HepG2 (cell line): ENCODE results near the gene ADAMTSL3. TPM values are rescaled to one million over a fixed set of nuclear protein-coding genes. Genes with fewer than 3 reads are reported as not detected.

Source experiments
- ATAC-seq: fragments of 200-7000 bp; cut with Tn5 transposase; 3 replicates; pipeline ENCODE4 v1.9.1; 2020; ENCODE audit warnings: mild to moderate bottlenecking, moderate library complexity
- BruUV-seq: library from RNA; stranded (reverse); fragments of 400-500 nt; replicated peaks from 2 replicates; lab custom pipeline; 2021; lab: Mats Ljungman, UMichigan
- CTCF ChIA-PET: fragments of 300-600 bp; formaldehyde crosslinking; extraction: SDS; loops from one replicate; lab custom pipeline; 2021; ENCODE audit warnings: low total read pairs, inconsistent platforms, low intra/inter-chr PET ratio; lab: Yijun Ruan, JAX
- POLR2A ChIA-PET: fragments of 350-600 bp; sonication (Branson Sonifier 250); formaldehyde crosslinking; loops from one replicate; lab custom pipeline; 2020; ENCODE audit warnings: antibody characterized with exemption, inconsistent platforms; lab: Yijun Ruan, JAX
- DNase-seq: peaks from one replicate; pipeline ENCODE4 v3.0.0-alpha.2; 2015; ENCODE audit warnings: low spot score
- FAIRE-seq: peaks from 3 replicates; lab custom pipeline; 2011; peaks lifted over from hg19 to GRCh38; lab: Jason Lieb, UNC
- H2AFZ ChIP-seq: one replicate; pipeline ENCODE4 v1.6.1; 2011; ENCODE audit warnings: low read length, inconsistent platforms
- H3K27ac ChIP-seq: fragments of 300-600 bp; 3 replicates; pipeline ENCODE4 v1.8.0; 2011; ENCODE audit warnings: mixed run types, mild to moderate bottlenecking, mixed read lengths, low read length, inconsistent platforms; ENCODE audit not compliant: insufficient read depth; ENCODE audit errors: extremely low read length
- H3K27me3 ChIP-seq, 2 experiments: fragments of 200-600 bp in 1 of 2; 2 replicates in 1 of 2; 3 replicates in 1 of 2; pipeline versions ENCODE4 v1.6.0 to v1.8.0; 2011; ENCODE audit warnings: low read length in 2 of 2, mild to moderate bottlenecking in 2 of 2, moderate library complexity in 2 of 2, inconsistent platforms in 1 of 2; ENCODE audit not compliant: insufficient read depth in 2 of 2, control insufficient read depth in 1 of 2
- H3K36me3 ChIP-seq, 2 experiments: fragments of 200-600 bp in 1 of 2; replicated peaks in 1 of 2; 2 replicates in 1 of 2; 3 replicates in 1 of 2; pipeline versions ENCODE4 v1.5.1 to v1.8.0; 2011; ENCODE audit warnings: low read length in 2 of 2, inconsistent platforms in 1 of 2; ENCODE audit not compliant: insufficient read depth in 2 of 2, control insufficient read depth in 1 of 2
- H3K4me1 ChIP-seq: 2 replicates; pipeline ENCODE4 v1.5.1; 2012; ENCODE audit warnings: low read length, inconsistent platforms; ENCODE audit not compliant: insufficient read depth
- H3K4me2 ChIP-seq: 2 replicates; pipeline ENCODE4 v1.6.0; 2011; ENCODE audit warnings: low read depth, low read length, inconsistent platforms
- H3K4me3 ChIP-seq, 3 experiments: fragments of 200-600 bp in 1 of 3; sonication (generic), shearing (Covaris generic) in 1 of 3; replicated peaks in 1 of 3; 2 replicates each; pipeline ENCODE4 v1.5.1; 2011 to 2016; ENCODE audit warnings: low read length in 3 of 3, inconsistent platforms in 2 of 3, low read depth in 2 of 3, mild to moderate bottlenecking in 2 of 3, control low read depth in 1 of 3, mixed read lengths in 1 of 3; ENCODE audit not compliant: insufficient read depth in 1 of 3
- H3K79me2 ChIP-seq: one replicate; pipeline ENCODE4 v1.6.1; 2011; ENCODE audit warnings: low read length, inconsistent platforms; ENCODE audit not compliant: insufficient read depth
- H3K9ac ChIP-seq: 2 replicates; pipeline ENCODE4 v1.6.0; 2011; ENCODE audit warnings: mild to moderate bottlenecking, low read depth, low read length, inconsistent platforms; ENCODE audit not compliant: insufficient read depth
- H3K9me3 ChIP-seq: 2 replicates; pipeline ENCODE4 v1.5.1; 2012; ENCODE audit warnings: mild to moderate bottlenecking, low read length
- H4K20me1 ChIP-seq: 2 replicates; pipeline ENCODE4 v1.6.0; 2011; ENCODE audit warnings: inconsistent platforms, mild to moderate bottlenecking, low read length, moderate library complexity; ENCODE audit not compliant: insufficient read depth
- CHD4 ChIP-seq: fragments of 200-600 bp; sonication (generic); IDR thresholded peaks from 2 replicates; pipeline ENCODE4 v1.7.0; 2017; ENCODE audit warnings: mild to moderate bottlenecking, low read length, borderline replicate concordance
- DMAP1 ChIP-seq: IDR thresholded peaks from 2 replicates; pipeline ENCODE4 v1.6.1; 2016
- MNT ChIP-seq: fragments of 450-650 bp; IDR thresholded peaks from 2 replicates; pipeline ENCODE4 v1.6.1; 2016
- PHF21A ChIP-seq: sonication (generic); formaldehyde crosslinking; IDR thresholded peaks from 2 replicates; pipeline ENCODE4 v1.5.0; 2020; ENCODE audit warnings: mild to moderate bottlenecking, missing genetic modification reagents
- STAT5B ChIP-seq: sonication (generic); formaldehyde crosslinking; IDR thresholded peaks from 2 replicates; pipeline ENCODE4 v1.4.0; 2020; ENCODE audit warnings: missing genetic modification reagents
- TGIF2 ChIP-seq: IDR thresholded peaks from 2 replicates; pipeline ENCODE4 v1.6.1; 2016; ENCODE audit warnings: control low read depth, missing compliant biosample characterization
- ZFP36 ChIP-seq: fragments of 150-350 bp; IDR thresholded peaks from 2 replicates; pipeline ENCODE4 v1.6.1; 2018; ENCODE audit warnings: borderline replicate concordance, low read length, low read depth; ENCODE audit not compliant: partially characterized antibody
- ZNF337 ChIP-seq: sonication (generic); formaldehyde crosslinking; IDR thresholded peaks from 2 replicates; pipeline ENCODE4 v1.5.1; 2020; ENCODE audit warnings: missing genetic modification reagents, low read depth, mild to moderate bottlenecking, borderline replicate concordance
- ZNF619 ChIP-seq: sonication (generic); formaldehyde crosslinking; IDR thresholded peaks from 2 replicates; pipeline ENCODE4 v1.4.0; 2020; ENCODE audit warnings: mild to moderate bottlenecking, missing genetic modification reagents
- WGBS: methylation state at CpG from one replicate; pipeline ENCODE4 v1.1.6; 2017; ENCODE audit warnings: low lambda C conversion rate; 5-methylcytosine and 5-hydroxymethylcytosine counted together
- in situ Hi-C: cut with HindIII; loops from 2 replicates; pipeline ENCODE4 v1.10.0; 2017; ENCODE audit warnings: low pct_unique_long_range_greater_than_20kb; ENCODE audit not compliant: extremely low pct_ligation_motif_present
- intact Hi-C: fragments of 100-400 bp; cut with micrococcal nuclease; formaldehyde crosslinking; loops from one replicate; pipeline ENCODE4 v1.10.0; 2022; ENCODE audit not compliant: unreplicated experiment
- polyA plus RNA-seq, 8 experiments: library from polyadenylated mRNA; depleted of rRNA in 3 of 8; stranded (reverse) in 7 of 8; unstranded in 1 of 8; fragments of >200 nt; fragmentation: Illumina TruSeq in 4 of 8; extraction: Trizol in 4 of 8; gene quantifications; 2 replicates each; pipeline versions ENCODE4 v1.2.1 to v1.2.3, GENCODE V29; 2011 to 2016; ENCODE audit warnings: low read depth in 4 of 8, missing spikeins in 1 of 8, mixed read lengths in 1 of 8; ENCODE audit not compliant: insufficient read depth in 1 of 8
- total RNA-seq, 5 experiments: library from RNA; depleted of rRNA; stranded (reverse); fragments of >200 nt; fragmentation: Illumina TruSeq; extraction: Trizol; gene quantifications; 2 replicates each; pipeline ENCODE4 v1.2.3, GENCODE V29; 2016; ENCODE audit warnings: low read depth in 1 of 5
- TF ChIP-seq, protein P1 (sequence below): sonication (generic); formaldehyde crosslinking; IDR thresholded peaks from 2 replicates; pipeline ENCODE4 v1.4.0; 2020; ENCODE audit warnings: missing genetic modification reagents; ENCODE audit errors: not compliant biosample characterization
- TF ChIP-seq, protein P2 (sequence below), 2 experiments: sonication (generic) in 1 of 2; formaldehyde crosslinking in 1 of 2; IDR thresholded peaks; 2 replicates each; pipeline versions ENCODE4 v1.6.1 to v1.9.0; 2014 to 2022; ENCODE audit warnings: antibody characterized with exemption in 1 of 2, borderline replicate concordance in 1 of 2, inconsistent platforms in 1 of 2, low read depth in 1 of 2, missing genetic modification reagents in 1 of 2

ADAMTSL3 gene
- total and polyA plus RNA-seq, 2 of the 13 experiments (the other 11 are each of a cell fraction or from before 2014, with no cell fraction given) = 0.04 to 0.09 TPM

GRCh38 chr15:83889995-83890394 is 236.1 kb downstream of the ADAMTSL3 start:
- no peaks in the 10 kb centered on the region for H3K79me2 ChIP-seq
- no peak for FAIRE-seq
- intact Hi-C loops = no loop called here
- ChIA-PET CTCF (no interaction called here), POLR2A (no interaction called here)
- no peaks in the 10 kb centered on the region for H3K4me1 ChIP-seq
- in situ Hi-C loops = no loop called here
- no peaks in the 10 kb centered on the region for H4K20me1 ChIP-seq
- H3K27ac ChIP-seq = no peak overlapping the region
- H3K4me3 ChIP-seq = no peak overlapping the region
- no peak for TF ChIP-seq DMAP1 (CRISPR knock-in tag)
- TF ChIP-seq MNT = no peak
- no peak for TF ChIP-seq STAT5B (CRISPR knock-in tag)
- no peak for TF ChIP-seq ZNF619
- TF ChIP-seq, protein P1, sequence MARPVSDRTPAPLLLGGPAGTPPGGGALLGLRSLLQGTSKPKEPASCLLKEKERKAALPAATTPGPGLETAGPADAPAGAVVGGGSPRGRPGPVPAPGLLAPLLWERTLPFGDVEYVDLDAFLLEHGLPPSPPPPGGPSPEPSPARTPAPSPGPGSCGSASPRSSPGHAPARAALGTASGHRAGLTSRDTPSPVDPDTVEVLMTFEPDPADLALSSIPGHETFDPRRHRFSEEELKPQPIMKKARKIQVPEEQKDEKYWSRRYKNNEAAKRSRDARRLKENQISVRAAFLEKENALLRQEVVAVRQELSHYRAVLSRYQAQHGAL (CRISPR knock-in tag) = no peak
- TF ChIP-seq ZFP36 = no peak
- ATAC-seq = no peak
- H3K4me2 ChIP-seq = no peak overlapping the region
- H3K27me3 ChIP-seq = no peaks in the 10 kb centered on the region; a peak in 1 of 5 replicates
- H3K9me3 ChIP-seq = no peaks in the 10 kb centered on the region
- DNase-seq = no peak
- H2AFZ ChIP-seq = no peak overlapping the region
- no TSS peak for BruUV-seq
- WGBS = 53% methylated on average over 3 of the region's 3 CpGs
- no peaks in the 10 kb centered on the region for H3K36me3 ChIP-seq
- H3K9ac ChIP-seq = no peak overlapping the region

DNA sequence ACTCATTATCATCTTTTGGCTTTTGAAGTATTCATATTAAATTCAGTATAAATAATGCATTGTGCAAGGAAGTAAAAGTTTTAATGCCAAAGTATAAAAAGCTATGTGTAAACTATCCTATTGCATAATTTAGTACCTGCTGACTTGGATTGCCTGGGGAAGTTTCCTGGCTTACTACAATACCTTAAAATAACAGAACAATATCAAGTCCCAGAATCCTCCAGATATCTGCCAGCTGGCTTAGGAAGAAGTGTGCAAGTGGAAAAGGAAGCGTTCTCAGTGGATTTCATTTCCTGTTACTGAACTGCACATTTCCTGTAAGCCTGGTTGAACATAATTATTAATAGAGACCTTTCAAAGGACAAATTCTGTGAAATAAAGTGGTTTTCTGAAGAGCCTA is 236.7 kb downstream of the ADAMTSL3 start:
- intact Hi-C loops = no loop called here
- Histone ChIP-seq H3K27ac (no peak overlapping the region), H3K4me3 (no peak overlapping the region), H3K4me1 (no peaks in the 10 kb centered on the region), H3K4me2 (no peak overlapping the region), H3K36me3 (no peaks in the 10 kb centered on the region), H3K9ac (no peak overlapping the region), H2AFZ (no peak overlapping the region), H3K79me2 (no peaks in the 10 kb centered on the region), H4K20me1 (no peaks in the 10 kb centered on the region), H3K9me3 (no peaks in the 10 kb centered on the region), H3K27me3 (no peaks in the 10 kb centered on the region; a peak in 1 of 5 replicates)
- in situ Hi-C loops = no loop called here
- ChIA-PET CTCF (no interaction called here), POLR2A (no interaction called here)
- BruUV-seq = no TSS peak
- FAIRE-seq (no peak), DNase-seq (no peak), ATAC-seq (no peak)
- WGBS = 4% methylated on average over 1 of the region's 1 CpG
- no peak for TF ChIP-seq PHF21A (CRISPR knock-in tag)
- TF ChIP-seq, protein P2, sequence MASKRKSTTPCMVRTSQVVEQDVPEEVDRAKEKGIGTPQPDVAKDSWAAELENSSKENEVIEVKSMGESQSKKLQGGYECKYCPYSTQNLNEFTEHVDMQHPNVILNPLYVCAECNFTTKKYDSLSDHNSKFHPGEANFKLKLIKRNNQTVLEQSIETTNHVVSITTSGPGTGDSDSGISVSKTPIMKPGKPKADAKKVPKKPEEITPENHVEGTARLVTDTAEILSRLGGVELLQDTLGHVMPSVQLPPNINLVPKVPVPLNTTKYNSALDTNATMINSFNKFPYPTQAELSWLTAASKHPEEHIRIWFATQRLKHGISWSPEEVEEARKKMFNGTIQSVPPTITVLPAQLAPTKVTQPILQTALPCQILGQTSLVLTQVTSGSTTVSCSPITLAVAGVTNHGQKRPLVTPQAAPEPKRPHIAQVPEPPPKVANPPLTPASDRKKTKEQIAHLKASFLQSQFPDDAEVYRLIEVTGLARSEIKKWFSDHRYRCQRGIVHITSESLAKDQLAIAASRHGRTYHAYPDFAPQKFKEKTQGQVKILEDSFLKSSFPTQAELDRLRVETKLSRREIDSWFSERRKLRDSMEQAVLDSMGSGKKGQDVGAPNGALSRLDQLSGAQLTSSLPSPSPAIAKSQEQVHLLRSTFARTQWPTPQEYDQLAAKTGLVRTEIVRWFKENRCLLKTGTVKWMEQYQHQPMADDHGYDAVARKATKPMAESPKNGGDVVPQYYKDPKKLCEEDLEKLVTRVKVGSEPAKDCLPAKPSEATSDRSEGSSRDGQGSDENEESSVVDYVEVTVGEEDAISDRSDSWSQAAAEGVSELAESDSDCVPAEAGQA (IDR thresholded peaks at IDR 0.05; ENCODE audit: low read depth) = no peak
- TF ChIP-seq, protein P2 (CRISPR knock-in tag; IDR thresholded peaks at IDR 0.05; ENCODE audit: borderline replicate concordance) = no peak
- TF ChIP-seq ZNF337 (CRISPR knock-in tag) = no peak
- no peak for TF ChIP-seq CHD4
- TF ChIP-seq TGIF2 = no peak
